ENCODE results near the gene WNT1.
A peak's percentile ranks its signal among the peaks of the same experiment; 100 is the strongest.

WNT1 gene

DNA sequence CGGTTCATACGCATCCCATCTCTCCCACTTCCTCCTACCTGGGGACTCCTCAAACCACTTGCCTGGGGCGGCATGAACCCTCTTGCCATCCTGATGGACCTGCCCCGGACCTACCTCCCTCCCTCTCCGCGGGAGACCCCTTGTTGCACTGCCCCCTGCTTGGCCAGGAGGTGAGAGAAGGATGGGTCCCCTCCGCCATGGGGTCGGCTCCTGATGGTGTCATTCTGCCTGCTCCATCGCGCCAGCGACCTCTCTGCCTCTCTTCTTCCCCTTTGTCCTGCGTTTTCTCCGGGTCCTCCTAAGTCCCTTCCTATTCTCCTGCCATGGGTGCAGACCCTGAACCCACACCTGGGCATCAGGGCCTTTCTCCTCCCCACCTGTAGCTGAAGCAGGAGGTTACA lies 3.6 kb downstream of the WNT1 start:
- DNase-seq = no peak

DNA sequence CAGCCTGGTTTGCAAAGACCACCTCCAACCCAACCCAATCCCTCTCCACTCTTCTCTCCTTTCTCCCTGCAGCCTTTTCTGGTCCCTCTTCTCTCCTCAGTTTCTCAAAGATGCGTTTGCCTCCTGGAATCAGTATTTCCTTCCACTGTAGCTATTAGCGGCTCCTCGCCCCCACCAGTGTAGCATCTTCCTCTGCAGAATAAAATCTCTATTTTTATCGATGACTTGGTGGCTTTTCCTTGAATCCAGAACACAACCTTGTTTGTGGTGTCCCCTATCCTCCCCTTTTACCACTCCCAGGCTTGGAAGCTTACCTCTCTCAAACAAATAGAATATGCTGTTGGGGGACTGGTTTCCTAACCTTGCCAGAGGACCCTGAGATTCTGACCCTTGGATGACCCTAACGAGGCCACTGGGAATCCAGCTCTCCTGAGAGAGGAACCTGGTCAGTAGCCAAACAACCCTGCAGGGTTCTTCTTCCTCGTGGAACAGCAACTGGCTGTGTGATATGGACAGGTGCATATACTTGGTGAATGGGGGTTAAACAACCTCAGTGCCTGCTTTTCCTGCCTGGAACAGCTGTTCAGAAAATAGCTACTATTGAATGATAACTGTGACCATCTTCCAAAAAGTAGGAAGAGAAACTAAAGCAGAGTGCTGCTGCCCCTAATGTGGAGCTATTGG lies 4.4 kb downstream of the WNT1 start:
- no peak for DNase-seq

DNA sequence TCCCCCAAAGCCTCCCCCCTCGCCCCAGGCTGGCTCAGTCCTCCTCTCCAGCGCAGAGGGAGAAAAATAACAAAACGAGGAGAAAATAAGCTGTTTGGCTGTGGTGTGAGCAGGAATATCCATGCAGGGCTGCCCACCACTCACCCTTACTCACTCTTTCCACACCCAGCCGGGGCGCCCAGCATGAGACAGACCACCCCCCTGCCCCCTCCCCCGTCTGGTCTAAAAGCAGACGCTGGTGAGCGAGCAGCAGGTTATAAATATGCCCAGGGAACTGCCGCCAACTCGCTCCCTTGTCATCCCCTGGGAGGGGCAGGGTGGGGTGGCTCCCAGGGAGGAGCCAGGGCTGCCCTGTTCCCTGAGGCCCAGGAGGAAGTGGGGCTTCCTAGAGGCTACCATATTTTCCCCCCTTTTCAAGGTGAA lies 7.4 kb downstream of the WNT1 start:
- DNase-seq = no peak

- no peak for DNase-seq
These were observed 7.8 kb downstream of the WNT1 start for GRCh38 chr12:48985901-48986300.

DNA sequence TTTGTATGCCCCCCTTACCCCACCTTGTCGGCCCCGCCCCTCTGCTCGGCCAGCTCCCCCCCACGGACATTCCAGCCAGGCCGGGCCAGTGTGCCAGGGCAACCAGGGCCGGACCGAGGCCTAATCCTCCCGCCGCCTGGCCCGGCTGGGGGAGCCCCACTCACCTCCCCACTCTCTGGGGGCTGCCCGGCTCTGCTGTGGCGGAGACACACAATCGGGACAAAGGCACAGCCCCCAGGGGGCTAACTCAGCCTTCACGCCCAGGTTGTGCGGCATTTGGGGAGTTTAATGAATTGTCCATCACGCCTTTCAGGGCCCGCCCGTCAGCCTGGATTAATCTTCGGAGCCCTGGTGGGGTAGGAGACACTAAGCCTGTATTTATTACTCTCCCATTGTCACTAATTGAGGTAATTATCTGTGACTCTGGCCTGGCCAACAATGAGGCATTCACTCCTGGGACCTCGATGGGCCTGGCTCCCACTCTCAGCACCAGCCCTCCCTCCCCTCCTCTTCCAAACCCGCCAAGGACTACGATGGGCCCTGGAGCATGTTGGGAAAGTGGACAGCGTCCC lies 8.7 kb downstream of the WNT1 start:
- no peak for DNase-seq

DNA sequence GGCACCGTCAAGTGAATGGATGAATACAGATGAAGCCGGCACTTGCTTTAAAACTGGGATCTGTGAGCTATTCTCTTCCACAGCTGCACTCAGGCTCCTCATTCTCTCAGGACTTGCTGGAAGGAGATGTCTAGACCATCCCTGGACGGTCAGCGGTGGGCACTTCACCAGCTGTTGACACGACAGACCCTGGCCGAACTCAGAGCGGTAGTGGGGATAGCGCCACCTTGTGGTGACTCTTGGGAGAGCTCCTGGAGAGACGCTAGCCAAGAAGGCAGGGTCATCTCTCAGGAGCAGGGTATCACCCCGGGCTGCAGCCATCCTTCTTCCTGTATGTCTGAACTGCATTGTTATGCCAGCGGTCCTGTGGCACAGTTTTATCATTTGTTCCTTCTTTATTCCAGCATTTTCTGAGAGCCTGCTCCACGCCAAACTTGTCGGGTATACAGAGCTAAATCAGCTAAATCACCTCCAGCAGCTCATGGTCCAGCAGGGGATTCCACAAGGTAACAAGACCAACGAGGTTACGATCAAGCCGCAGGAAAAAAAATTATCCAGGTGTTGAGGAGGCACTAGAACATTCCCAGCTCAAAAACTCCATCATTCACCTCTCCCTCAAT lies 10.0 kb downstream of the WNT1 start:
- DNase-seq = peak; percentile 27 to 48

GRCh38 chr12:48990552-48990951 lies 12.4 kb downstream of the WNT1 start:
- DNase-seq = no peak

GRCh38 chr12:48991247-48992050 lies 13.3 kb downstream of the WNT1 start:
- DNase-seq = no peak

- no peak for DNase-seq
These were observed 15.7 kb downstream of the WNT1 start for GRCh38 chr12:48993787-48994186.

DNA sequence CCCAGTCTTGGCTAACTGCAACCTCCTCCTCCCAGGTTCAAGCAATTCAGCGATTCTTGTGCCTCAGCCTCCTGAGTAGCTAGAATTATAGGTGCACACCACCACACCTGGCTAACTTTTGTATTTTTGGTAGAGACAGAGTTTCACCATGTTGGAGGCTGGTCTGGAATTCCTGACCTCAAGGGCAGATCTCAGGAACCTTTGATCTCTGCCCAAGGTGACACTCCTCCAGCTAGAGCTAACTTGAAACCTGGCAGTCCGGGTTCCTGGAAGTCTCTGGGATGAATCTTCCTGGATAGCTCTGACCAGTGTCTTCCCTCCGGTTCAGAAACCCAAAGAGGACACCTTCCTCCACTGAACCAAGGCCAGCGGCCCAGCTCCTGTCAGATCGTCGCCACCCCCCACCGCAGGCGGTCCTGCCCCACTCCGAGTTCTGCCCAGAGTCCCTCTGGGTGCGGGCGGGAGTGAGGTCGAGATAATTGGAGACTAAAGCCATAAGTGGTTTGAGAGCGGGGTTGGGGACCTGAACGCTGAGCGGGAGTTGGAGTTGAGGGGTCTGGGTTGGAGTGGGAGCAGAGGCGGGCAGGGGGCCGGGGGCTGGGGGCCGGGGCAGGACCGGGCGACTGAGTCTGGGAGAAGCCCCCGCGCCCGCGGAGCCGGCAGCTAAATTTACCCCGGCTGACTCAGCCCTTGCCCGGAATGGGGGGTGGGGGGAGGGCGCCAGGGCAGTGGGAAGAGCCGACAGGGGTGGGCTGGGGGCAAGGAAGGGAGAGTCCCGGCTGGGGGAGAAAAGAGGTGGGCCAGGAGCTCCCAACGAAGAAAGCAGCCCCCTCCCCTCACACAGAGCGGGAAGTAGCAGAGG lies 16.3 kb downstream of the WNT1 start:
- DNase-seq = no peak

DNA sequence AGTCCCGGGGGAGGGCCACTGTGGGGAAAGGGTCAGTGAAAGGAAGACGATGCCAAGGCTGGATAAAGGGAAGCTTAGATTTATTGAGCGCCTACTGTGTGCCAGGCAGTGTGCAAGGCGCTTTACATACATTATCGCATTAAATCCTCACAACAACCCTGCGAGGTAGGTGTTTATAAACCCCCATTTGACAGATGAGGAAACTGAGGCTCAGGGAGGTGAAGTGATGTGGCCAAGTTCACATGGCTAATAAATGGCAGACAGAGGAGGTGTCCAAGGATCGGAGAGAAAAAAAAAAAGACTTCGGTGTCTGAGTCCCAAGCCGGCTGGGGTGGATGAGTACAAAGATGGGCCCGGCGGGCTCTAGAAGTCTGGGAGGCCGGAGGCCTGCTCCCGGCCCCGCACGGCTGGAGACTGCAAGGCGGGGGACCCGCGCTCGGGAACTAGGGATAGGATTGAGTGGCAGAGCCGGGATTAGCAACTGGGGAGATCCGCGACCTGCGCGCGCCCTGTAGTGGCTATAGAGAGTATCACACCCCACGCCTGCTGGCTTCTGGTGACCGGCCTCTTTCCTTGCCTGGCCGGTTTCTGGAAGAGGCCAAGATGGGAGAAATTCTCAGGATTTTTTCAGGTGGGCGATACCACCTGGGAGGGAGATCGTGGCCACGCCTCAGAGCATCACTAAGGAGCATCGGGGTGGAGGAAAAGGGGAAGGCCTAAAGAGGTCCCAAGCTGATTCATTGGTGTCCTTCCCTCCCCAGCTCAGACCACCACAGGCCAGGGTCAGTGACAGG lies 17.2 kb downstream of the WNT1 start:
- peak in 1 of 2 donors; percentile 21 for DNase-seq

GRCh38 chr12:48996794-48997718 lies 18.9 kb downstream of the WNT1 start:
- peak; percentile 51 to 57 for DNase-seq

DNA sequence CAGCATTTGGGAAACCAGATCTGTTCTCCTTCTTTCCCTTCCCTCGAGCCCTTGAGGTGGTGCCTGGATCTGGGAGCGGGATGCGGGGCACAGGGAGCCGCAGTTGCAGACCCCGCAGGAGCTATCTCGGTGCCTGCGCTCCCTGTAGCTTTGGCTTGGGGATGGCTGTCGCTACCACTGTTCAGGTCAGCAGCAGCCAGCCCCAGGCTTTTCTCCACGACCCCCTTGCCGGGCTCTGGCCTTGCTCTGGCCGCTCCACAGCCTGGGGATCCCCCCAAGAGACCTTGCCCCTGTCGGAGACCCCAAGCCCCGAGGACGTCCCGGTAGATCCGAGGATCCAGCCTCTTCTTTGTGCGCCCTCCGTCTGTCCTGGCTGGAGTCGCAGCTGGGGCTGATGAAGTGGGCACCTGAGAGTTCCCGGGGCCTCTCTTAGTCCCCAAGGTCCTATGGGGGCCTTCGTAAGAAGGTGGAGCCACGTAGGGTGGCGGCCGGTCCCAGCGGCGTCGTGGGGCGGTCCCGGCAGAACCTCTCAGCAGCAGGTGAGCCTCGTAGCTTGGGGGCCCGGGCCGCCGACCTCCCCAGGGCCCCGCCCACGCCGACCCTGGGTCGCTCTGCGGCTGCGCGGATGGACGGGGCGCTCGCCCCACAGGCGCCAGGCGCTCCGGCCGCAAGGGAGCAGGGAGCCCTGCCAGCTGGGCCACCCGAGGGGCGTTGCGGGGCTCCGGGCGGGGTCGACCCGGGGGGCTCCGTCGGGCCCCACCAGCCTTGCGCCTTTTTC lies 19.8 kb downstream of the WNT1 start:
- no peak for DNase-seq

- DNase-seq = no peak
These were observed 20.6 kb downstream of the WNT1 start for GRCh38 chr12:48998497-48999353.

DNA sequence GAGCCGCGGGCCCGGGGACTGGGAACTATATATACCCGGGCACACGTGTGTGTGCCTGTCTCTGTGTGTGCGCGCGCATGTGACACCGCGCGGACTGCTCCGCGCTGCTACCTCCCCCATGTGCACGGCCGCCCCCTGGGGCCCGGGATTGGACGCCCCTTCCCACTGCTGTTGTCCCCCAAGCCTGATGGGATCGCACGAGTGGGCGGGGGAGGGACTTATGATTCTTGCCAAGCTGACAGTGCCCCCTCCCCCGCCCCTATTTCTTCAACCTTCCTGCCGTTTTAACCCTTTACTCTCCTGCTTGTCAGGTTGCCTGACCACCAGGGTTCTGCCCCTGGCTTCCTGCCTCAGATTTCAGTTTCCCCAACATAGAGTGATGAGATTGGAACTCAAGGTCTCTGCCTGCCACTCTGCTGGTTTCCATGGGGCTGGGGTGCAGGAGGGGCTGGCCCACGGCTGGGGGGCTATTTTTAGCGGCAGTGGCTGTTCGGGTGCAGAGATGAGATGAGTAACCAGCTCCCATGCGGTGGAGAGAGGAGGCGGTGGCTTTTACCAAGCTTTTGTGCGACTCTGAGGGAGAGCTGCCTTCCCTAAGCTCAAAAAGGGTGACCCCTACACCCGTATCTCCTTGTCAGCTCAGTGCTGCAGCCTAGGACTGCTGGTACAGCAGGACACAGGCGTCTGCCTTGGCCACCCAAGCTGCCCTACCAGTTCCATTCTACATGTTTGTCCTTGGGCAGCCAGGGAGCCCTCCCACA lies 21.4 kb downstream of the WNT1 start, which contains the start of gene DDN:
DDN (minus strand) TSS at position 5 of the 761 bp plus-strand sequence. CDS start 88 bp downstream, outside the sequence.
- peak in 1 of 2 donors; percentile 63 for DNase-seq

GRCh38 chr12:49000346-49000745 lies 22.2 kb downstream of the WNT1 start:
- no peak for DNase-seq

DNA sequence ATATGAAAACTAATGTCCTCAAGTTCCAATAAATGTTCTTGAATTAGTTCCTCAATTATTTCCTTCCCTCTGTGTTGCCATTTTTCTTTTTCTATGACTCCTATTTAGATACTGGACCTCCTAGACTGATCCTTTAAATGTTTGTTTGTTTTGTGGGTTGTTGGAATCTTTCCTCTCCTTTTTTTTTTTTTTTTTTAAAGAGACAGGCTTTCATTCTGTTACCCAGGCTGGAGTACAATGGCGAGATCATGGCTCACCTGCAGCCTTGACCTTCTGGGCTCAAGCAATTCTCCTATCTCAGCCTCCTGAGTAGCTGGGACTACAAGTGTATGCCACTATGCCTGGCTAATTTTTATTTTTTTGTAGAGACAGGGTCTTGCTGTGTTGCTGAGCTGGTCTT lies 30.8 kb downstream of the WNT1 start:
- no peak for DNase-seq

All from bone marrow (tissue), 2 donors.